GM23248 (cell line): ENCODE data around the gene PROM1.

ENCODE experiments used
- EZH2 ChIP-seq: fragments of 200-600 bp; sonication (generic); IDR thresholded peaks from 2 replicates; pipeline ENCODE4 v1.6.1; 2018; ENCODE audit warnings: antibody characterized with exemption, mild to moderate bottlenecking; ENCODE audit not compliant: insufficient read depth, poor library complexity, severe bottlenecking
- EZH2phosphoT487 ChIP-seq: fragments of 200-600 bp; sonication (generic); IDR thresholded peaks from 2 replicates; pipeline ENCODE4 v1.6.1; 2018; ENCODE audit warnings: antibody characterized with exemption, moderate library complexity, mild to moderate bottlenecking, low read depth; ENCODE audit not compliant: insufficient read depth

DNA sequence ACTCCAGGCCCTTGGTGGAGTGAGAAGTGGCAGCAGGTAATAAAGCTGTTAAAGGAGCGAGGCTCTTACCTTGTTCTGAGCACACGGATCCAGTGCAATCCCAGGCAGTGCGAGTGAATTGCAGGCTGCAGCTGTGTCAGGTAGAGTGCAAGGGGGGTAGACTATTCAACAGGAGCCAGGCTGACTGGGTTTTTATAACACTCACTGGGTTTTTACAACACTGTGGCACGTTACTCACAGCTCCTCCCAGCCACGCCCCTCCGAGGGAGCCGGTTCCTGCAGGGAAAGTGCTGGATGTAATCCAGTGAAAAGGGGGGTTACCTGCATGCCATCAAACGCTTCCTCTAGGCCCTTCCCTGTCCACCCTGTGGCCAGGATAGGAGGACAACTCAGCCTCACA, 145.6 kb downstream of the PROM1 start:
- no peak for TF ChIP-seq EZH2
- no peak for TF ChIP-seq EZH2phosphoT487
